Sigmoid colon (tissue), 4 donors: Measurements from ENCODE around the gene COL5A1.

ENCODE experiments used
- CTCF ChIP-seq, 4 experiments: fragments of 450-650 bp in 3 of 4; fragments of 200-600 bp in 1 of 4; IDR thresholded peaks; one replicate each; pipeline ENCODE4 v1.5.1; 2016 to 2019; ENCODE audit warnings: antibody characterized with exemption in 4 of 4, mild to moderate bottlenecking in 3 of 4, moderate library complexity in 2 of 4
- EP300 ChIP-seq, 4 donors: sonication (generic); formaldehyde crosslinking; IDR thresholded peaks; one replicate each; pipeline ENCODE4 v1.6.1; 2017; ENCODE audit warnings: antibody characterized with exemption in 4 of 4

DNA sequence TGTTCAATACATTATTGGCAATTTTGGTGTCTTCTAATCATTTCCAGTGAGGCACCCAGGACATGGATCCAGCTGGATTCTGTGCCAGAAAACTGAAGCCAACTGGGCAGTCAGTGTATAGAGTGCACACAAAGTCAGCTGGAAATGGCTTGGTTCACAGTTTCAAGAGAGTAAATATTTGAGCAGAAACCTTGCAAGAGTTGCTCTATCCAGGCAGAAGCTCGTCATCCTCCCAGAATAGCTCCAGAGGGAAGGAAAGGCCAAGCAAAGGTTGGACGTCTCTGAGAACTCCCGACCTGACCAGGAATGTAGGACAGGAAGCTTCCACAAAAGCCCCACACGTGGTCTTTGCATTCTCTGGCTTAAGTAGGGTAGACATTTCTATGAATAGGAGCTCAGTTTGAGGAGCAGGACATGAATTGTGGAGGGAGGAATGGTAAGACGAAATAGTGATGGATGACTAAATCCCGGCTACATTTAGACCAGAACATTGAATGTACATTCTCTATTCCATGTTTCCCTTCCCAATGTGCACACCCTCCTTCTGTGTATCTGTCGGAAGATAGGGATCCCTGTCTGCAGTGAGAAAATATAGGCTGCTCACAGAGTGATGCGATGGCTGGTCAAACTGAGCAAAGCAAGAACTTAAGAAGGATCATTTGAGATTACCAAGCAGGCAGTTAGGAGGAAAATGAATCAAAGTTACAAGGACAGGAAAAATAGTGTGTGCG, 166.3 kb downstream of the COL5A1 start:
- TF ChIP-seq CTCF (IDR thresholded peaks at IDR 0.05): no peak
- TF ChIP-seq EP300 (IDR thresholded peaks at IDR 0.05): no peak
